Cardiac fibroblast (primary cell): Measurements from ENCODE around the gene ZNF275.

Source experiments
- DNase-seq, 2 donors: peaks; one replicate each; pipeline versions ENCODE4 v3.0.0 to v3.0.0-alpha.2; 2010; ENCODE audit warnings: low read depth in 2 of 2
- H3K4me3 ChIP-seq, 2 donors: replicated peaks in 1 of 2; 1 replicate in 1 of 2; 2 replicates in 1 of 2; pipeline ENCODE4 v1.5.1; 2011; ENCODE audit warnings: low read depth in 2 of 2, low read length in 2 of 2, mild to moderate bottlenecking in 2 of 2, moderate library complexity in 1 of 2
- TF ChIP-seq, protein P1 (sequence below): IDR thresholded peaks from one replicate; pipeline ENCODE4 v1.5.1; 2011; ENCODE audit warnings: low read depth, mild to moderate bottlenecking, low read length, inconsistent platforms

The ZNF275 gene

DNA sequence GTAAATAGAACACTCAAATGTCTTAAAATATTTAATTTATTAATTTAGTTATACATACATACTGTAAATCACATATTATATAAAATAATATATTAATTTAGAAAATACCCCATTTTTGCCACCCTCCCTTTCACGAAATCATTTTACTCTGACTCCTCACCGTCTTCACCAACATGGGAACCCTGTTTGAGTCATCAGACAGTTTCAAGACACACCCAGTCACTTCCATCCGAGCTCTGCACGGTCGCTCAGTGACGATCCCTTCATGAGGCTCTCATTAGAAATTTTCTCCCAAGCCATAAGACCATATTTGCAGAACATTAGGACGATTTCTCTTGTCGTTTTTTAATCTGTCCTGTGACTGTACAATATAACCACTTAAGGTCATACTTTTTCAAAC is 14.5 kb downstream of the ZNF275 start:
- DNase-seq: no peak
- TF ChIP-seq, protein P1, sequence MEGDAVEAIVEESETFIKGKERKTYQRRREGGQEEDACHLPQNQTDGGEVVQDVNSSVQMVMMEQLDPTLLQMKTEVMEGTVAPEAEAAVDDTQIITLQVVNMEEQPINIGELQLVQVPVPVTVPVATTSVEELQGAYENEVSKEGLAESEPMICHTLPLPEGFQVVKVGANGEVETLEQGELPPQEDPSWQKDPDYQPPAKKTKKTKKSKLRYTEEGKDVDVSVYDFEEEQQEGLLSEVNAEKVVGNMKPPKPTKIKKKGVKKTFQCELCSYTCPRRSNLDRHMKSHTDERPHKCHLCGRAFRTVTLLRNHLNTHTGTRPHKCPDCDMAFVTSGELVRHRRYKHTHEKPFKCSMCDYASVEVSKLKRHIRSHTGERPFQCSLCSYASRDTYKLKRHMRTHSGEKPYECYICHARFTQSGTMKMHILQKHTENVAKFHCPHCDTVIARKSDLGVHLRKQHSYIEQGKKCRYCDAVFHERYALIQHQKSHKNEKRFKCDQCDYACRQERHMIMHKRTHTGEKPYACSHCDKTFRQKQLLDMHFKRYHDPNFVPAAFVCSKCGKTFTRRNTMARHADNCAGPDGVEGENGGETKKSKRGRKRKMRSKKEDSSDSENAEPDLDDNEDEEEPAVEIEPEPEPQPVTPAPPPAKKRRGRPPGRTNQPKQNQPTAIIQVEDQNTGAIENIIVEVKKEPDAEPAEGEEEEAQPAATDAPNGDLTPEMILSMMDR: no peak
- no peak overlapping the region for H3K4me3 ChIP-seq

DNA sequence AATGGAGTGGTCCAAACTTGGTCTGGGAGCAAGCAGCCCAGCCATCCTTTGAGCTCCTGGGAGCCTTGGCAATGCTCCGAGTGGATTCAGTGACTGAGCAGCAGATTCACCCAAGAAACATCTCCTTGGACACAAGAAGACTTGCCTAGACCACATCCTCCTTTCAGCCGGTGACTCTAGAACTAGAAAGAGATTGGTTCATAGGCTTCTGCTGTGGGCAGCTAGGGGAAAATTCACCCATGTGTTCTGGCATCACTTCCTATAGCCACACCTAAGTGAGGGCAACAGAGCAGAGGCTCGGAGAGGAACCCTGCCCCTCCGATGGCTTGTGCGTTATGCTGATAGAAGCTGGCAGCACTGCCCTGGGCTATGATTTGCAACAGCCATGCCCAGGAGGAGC is 16.0 kb downstream of the ZNF275 start:
- no peak for DNase-seq
- TF ChIP-seq, protein P1: no peak
- no peak overlapping the region for H3K4me3 ChIP-seq

DNA sequence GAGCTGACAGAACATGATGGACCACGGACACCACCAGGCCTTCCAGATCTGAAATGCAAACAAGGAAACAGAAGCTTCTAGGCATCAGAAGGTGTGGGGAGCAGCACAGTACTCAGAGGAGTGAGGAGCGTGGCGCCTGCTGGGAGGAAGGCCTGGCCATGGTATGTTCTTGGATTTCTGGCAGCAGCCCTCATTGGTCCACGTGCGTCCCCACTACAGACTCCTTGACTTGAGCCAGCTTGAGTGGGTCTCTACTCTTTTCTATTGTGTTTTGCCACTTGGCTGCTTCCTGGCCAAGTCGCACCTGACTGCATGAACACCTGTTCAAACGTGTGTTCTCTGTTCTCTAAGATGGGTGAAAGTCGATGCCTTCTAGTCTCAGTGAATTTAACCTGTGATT is 18.0 kb downstream of the ZNF275 start:
- H3K4me3 ChIP-seq: no peak overlapping the region
- TF ChIP-seq, protein P1: no peak
- no peak for DNase-seq

DNA sequence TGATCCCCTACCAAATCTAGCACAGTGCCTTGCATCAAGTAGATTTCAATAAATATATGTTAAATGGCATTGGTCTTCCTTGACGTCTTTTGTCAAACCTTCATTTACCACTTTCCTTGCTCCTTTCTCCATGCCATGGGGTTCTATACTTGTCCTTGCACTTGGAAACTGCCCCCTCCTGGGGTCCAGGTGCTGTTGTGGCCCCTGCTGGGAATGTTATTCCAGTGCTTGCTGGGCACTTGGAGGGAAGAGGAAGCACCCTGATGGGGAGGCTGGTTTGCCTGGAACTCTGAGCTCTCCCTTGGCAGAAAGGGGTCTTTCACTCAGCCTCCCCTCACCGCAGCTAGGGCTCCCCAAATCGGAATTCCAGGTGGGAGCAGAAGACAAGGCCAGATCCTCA is 18.9 kb downstream of the ZNF275 start:
- DNase-seq: no peak
- TF ChIP-seq, protein P1: no peak
- H3K4me3 ChIP-seq: no peak overlapping the region

DNA sequence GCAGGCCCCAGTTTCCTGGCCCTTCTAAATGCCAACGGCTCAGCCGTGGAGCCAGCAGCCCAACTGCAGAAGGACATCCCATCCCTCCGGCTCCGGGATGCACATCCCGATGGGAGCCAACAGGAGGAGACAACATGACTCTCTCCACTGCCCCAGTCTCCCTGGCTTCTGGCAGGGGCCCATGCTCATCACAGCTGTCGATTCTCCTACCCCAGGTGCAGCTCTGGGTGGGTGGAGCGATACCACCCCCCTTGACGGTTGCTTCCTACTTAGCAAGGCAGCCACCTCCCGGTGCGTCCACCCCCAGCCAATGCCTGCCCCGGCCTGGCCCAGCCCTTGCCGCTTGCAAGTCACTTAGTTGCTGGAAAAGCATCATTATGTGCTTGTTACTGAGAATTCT is 19.5 kb downstream of the ZNF275 start:
- no peak for DNase-seq
- H3K4me3 ChIP-seq: no peak overlapping the region
- TF ChIP-seq, protein P1: no peak

DNA sequence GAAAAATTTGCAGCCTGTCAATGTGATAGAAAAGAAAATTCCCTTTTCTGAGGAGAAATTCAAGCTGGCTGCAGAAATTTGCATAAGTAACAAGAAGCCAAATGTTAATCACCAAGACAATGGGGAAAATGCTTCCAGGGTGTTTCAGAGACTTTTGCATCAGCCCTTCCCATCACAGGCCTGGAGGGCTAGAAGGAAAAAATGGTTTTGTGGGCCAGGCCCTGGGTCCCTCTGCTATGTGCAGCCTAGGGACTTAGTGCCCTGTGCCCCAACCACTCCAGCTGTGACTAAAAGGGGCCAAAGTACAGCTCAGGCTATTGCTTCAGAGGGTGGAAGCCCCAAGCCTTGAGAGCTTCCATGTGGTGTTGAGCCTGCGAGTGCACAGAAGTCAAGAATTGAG is 23.9 kb downstream of the ZNF275 start:
- TF ChIP-seq, protein P1: no peak
- no peak overlapping the region for H3K4me3 ChIP-seq
- no peak for DNase-seq

DNA sequence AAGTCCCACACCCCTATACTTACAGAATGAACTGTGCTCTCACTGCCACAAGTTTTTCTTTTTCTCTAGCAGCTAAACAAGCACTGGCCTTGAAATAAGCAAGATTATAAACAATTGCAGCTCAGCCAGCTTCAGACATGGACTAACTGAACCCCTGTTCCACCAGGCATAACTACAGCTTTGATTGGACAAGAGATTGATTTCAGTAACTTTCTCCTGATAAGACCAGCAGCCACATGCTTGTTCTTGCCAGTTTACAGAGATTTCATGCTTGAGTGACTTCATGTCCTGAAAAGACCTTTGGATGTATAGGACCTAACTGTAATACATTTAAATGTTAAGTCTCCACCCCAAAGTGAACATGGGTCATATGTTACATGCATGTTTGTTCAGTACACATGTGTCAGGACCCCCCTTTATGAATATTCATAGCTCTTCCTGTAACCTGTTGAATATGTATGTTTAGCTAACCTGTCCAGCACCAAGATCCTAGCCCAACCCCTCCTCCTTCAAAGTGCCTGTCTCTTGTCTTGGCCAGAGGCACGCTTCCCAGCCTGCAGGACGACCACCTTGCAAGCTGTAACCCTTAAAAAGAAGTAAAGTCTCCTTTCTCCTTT is 27.9 kb downstream of the ZNF275 start:
- DNase-seq: no peak
- TF ChIP-seq, protein P1: no peak
- no peak overlapping the region for H3K4me3 ChIP-seq
